Thyroid gland (tissue), 4 donors: ENCODE data around the gene SATL1.

Experiments
- CTCF ChIP-seq, 6 experiments: fragments of 200-600 bp in 3 of 6; fragments of 450-650 bp in 3 of 6; sonication (generic) in 3 of 6; IDR thresholded peaks; one replicate each; pipeline ENCODE4 v1.5.1; 2016 to 2019; ENCODE audit warnings: antibody characterized with exemption in 6 of 6, mild to moderate bottlenecking in 2 of 6, inconsistent platforms in 1 of 6, moderate library complexity in 1 of 6
- POLR2A ChIP-seq, 2 donors: fragments of 450-650 bp; IDR thresholded peaks; one replicate each; pipeline ENCODE4 v1.6.1; 2017; ENCODE audit warnings: antibody characterized with exemption in 2 of 2, mild to moderate bottlenecking in 2 of 2, moderate library complexity in 1 of 2

- TF ChIP-seq POLR2A (IDR thresholded peaks at IDR 0.05), result no peak
- TF ChIP-seq CTCF (IDR thresholded peaks at IDR 0.05), result no peak
These were observed 47.3 kb downstream of the SATL1 start for GRCh38 chrX:85196319-85196718.
